Lower leg skin (tissue), 4 donors: ENCODE measurements around the gene CTSK. TPM values are rescaled to one million over a fixed set of nuclear protein-coding genes. Genes with fewer than 3 reads are reported as not detected.
A peak's percentile ranks its signal among the peaks of the same experiment; 100 is the strongest.
"Not testable (repeated sequence)": the region's sequence is repeated elsewhere in the genome, so short reads cannot be mapped to it uniquely, and the experiment has no call there.

Source experiments
- DNase-seq, 2 donors: peaks; one replicate each; pipeline ENCODE4 v3.0.0-alpha.2; 2019; ENCODE audit warnings: low spot score in 2 of 2
- H3K4me3 ChIP-seq: fragments of 200-600 bp; sonication (generic); 2 replicates; pipeline ENCODE4 v1.5.1; 2017; ENCODE audit warnings: mild to moderate bottlenecking, low read depth; ENCODE audit not compliant: poor library complexity, severe bottlenecking
- CTCF ChIP-seq, 3 donors: fragments of 450-650 bp; IDR thresholded peaks; one replicate each; pipeline ENCODE4 v1.5.1; 2016; ENCODE audit warnings: antibody characterized with exemption in 3 of 3, mild to moderate bottlenecking in 3 of 3, moderate library complexity in 2 of 3
- POLR2A ChIP-seq, 2 donors: fragments of 450-650 bp; IDR thresholded peaks; one replicate each; pipeline ENCODE4 v1.6.1; 2016 to 2017; ENCODE audit warnings: antibody characterized with exemption in 2 of 2, mild to moderate bottlenecking in 1 of 2, moderate library complexity in 1 of 2
- WGBS, 2 donors: methylation state at CpG; one replicate each; pipeline ENCODE4 v1.1.5; 2018; 5-methylcytosine and 5-hydroxymethylcytosine counted together
- intact Hi-C: fragments of 100-400 bp; cut with DNase I; formaldehyde crosslinking; loops from one replicate; pipeline ENCODE4 v1.15.0; 2023; ENCODE audit warnings: low total_unique reads
- total RNA-seq, 4 donors: library from RNA; depleted of rRNA; stranded (reverse); fragments of >200 nt; gene quantifications; one replicate each; pipeline ENCODE4 v1.1.0, GENCODE V29; 2016

Gene CTSK
- 100 to 1,000 TPM in 2 of 4 donors, 10 to 100 TPM in 2; 73.3 to 205 (median 90.2) TPM for total RNA-seq

- TF ChIP-seq POLR2A (IDR thresholded peaks at IDR 0.05) (no peak), CTCF (IDR thresholded peaks at IDR 0.05) (no peak)
- H3K4me3 ChIP-seq = peak within 1 kb of the TSS; percentile 8
- WGBS, 2 donors = 50% methylated on average over 7 of the region's 7 CpGs
- peak; percentile 61 to 88 for DNase-seq
- intact Hi-C loops = no loop called here
Measured at GRCh38 chr1:150808121-150808520, at the start of gene CTSK. TSS of gene CTSK (minus strand) at chr1:150808260. CDS start at chr1:150806805, 1,455 bp downstream.

- DNase-seq, H3K4me3 ChIP-seq, intact Hi-C loops: not testable (repeated sequence)
- 86 to 89% methylated on average over 3 of the region's 3 CpGs for WGBS, 2 donors
Measured at GRCh38 chr1:150852734-150853133, 44.7 kb upstream of the CTSK start.

- intact Hi-C loops, DNase-seq: not testable (repeated sequence)
- WGBS, 2 donors = 98% methylated on average over 21 to 32 of the region's 49 CpGs
Measured at GRCh38 chr1:150850801-150851362, 42.8 kb upstream of the CTSK start.

GRCh38 chr1:150846473-150847146, 38.5 kb upstream of the CTSK start:
- no peak for DNase-seq
- 93 to 95% methylated on average over 4 of the region's 4 CpGs for WGBS, 2 donors
- intact Hi-C loops = no loop called here
- TF ChIP-seq CTCF (IDR thresholded peaks at IDR 0.05) = no peak
- TF ChIP-seq POLR2A (IDR thresholded peaks at IDR 0.05) = no peak
- no peak overlapping the region for H3K4me3 ChIP-seq

More at GRCh38 chr1:150850801-150851362, 42.8 kb upstream of the CTSK start:
- not testable (repeated sequence) for H3K4me3 ChIP-seq

- H3K4me3 ChIP-seq = no peak overlapping the region
- WGBS, 2 donors = 71 to 87% methylated on average over 2 of the region's 2 CpGs
- intact Hi-C loops = no loop called here
- no peak for DNase-seq
- TF ChIP-seq CTCF (IDR thresholded peaks at IDR 0.05) = no peak
Measured at GRCh38 chr1:150843474-150843873, 35.4 kb upstream of the CTSK start.

- no peak for TF ChIP-seq POLR2A (IDR thresholded peaks at IDR 0.05)
- TF ChIP-seq CTCF (IDR thresholded peaks at IDR 0.05) = no peak
- intact Hi-C loops = no loop called here
- no peak for DNase-seq
- 81 to 82% methylated on average over 2 of the region's 2 CpGs for WGBS, 2 donors
- H3K4me3 ChIP-seq = no peak overlapping the region
Measured at GRCh38 chr1:150842964-150843363, 34.9 kb upstream of the CTSK start.

GRCh38 chr1:150842343-150842742, 34.3 kb upstream of the CTSK start:
- DNase-seq = no peak
- TF ChIP-seq CTCF (IDR thresholded peaks at IDR 0.05) = no peak
- TF ChIP-seq POLR2A (IDR thresholded peaks at IDR 0.05) = no peak
- intact Hi-C loops = no loop called here
- 63% methylated on average over 2 of the region's 2 CpGs for WGBS, 2 donors
- no peak overlapping the region for H3K4me3 ChIP-seq
